HG03342 (cell line): ENCODE data around the gene GABRG3.

Source experiments
- ATAC-seq: cut with Tn5 transposase; IDR thresholded peaks from one replicate; pipeline ENCODE4 v1.9.1; 2021; ENCODE audit warnings: mild to moderate bottlenecking, moderate library complexity; ENCODE audit not compliant: unreplicated experiment

The GABRG3 gene

GRCh38 chr15:27094235-27094634 lies 123.3 kb downstream of the GABRG3 start:
- no peak for ATAC-seq

- ATAC-seq = no peak
Measured at GRCh38 chr15:27095886-27096624, 125.1 kb downstream of the GABRG3 start.

GRCh38 chr15:27097506-27097905 lies 126.5 kb downstream of the GABRG3 start:
- no peak for ATAC-seq

GRCh38 chr15:27101982-27102381 lies 131.0 kb downstream of the GABRG3 start:
- ATAC-seq = no peak

GRCh38 chr15:27111323-27111722 lies 140.3 kb downstream of the GABRG3 start:
- no peak for ATAC-seq

- ATAC-seq = no peak
Measured at GRCh38 chr15:27114473-27114872, 143.5 kb downstream of the GABRG3 start.

- no peak for ATAC-seq
Measured at GRCh38 chr15:27119695-27120266, 148.8 kb downstream of the GABRG3 start.

- ATAC-seq = no peak
Measured at GRCh38 chr15:27121672-27122071, 150.7 kb downstream of the GABRG3 start.

GRCh38 chr15:27123291-27123690 lies 152.3 kb downstream of the GABRG3 start:
- no peak for ATAC-seq

GRCh38 chr15:27123808-27124207 lies 152.8 kb downstream of the GABRG3 start:
- no peak for ATAC-seq

GRCh38 chr15:27124287-27124871 lies 153.4 kb downstream of the GABRG3 start:
- no peak for ATAC-seq

GRCh38 chr15:27125185-27125584 lies 154.2 kb downstream of the GABRG3 start:
- no peak for ATAC-seq

- no peak for ATAC-seq
Measured at GRCh38 chr15:27126449-27126848, 155.5 kb downstream of the GABRG3 start.

GRCh38 chr15:27127815-27128570 lies 157.0 kb downstream of the GABRG3 start:
- no peak for ATAC-seq

- ATAC-seq = no peak
Measured at GRCh38 chr15:27133249-27133648, 162.3 kb downstream of the GABRG3 start.

GRCh38 chr15:27134481-27134880 lies 163.5 kb downstream of the GABRG3 start:
- ATAC-seq = no peak

GRCh38 chr15:27135151-27135550 lies 164.2 kb downstream of the GABRG3 start:
- no peak for ATAC-seq

- no peak for ATAC-seq
Measured at GRCh38 chr15:27137127-27137526, 166.1 kb downstream of the GABRG3 start.

- ATAC-seq = no peak
Measured at GRCh38 chr15:27165590-27165989, 194.6 kb downstream of the GABRG3 start.

GRCh38 chr15:27166917-27167316 lies 195.9 kb downstream of the GABRG3 start:
- no peak for ATAC-seq

GRCh38 chr15:27167738-27168137 lies 196.8 kb downstream of the GABRG3 start:
- ATAC-seq = no peak

- no peak for ATAC-seq
Measured at GRCh38 chr15:27170851-27171250, 199.9 kb downstream of the GABRG3 start.
